KMS-11 (cell line): ENCODE results near the gene PTGES3L.
"Not testable (repeated sequence)": the region's sequence is repeated elsewhere in the genome, so short reads cannot be mapped to it uniquely, and the experiment has no call there.

Experiments used
- H2AFZ ChIP-seq: fragments of 200-600 bp; sonication (generic); 2 replicates; pipeline ENCODE4 v1.6.1; 2016; ENCODE audit warnings: antibody characterized with exemption, mixed run types, low read depth
- H3K27ac ChIP-seq: fragments of 200-600 bp; sonication (generic); 2 replicates; pipeline ENCODE4 v1.6.1; 2016; ENCODE audit warnings: mild to moderate bottlenecking, mixed run types
- H3K27me3 ChIP-seq: fragments of 200-600 bp; sonication (generic); 2 replicates; pipeline ENCODE4 v1.6.1; 2017; ENCODE audit warnings: mild to moderate bottlenecking, low read depth, mixed run types, moderate library complexity; ENCODE audit not compliant: insufficient read depth
- H3K36me3 ChIP-seq: fragments of 200-600 bp; sonication (generic); 2 replicates; pipeline ENCODE4 v1.6.1; 2017; ENCODE audit warnings: mild to moderate bottlenecking, mixed run types; ENCODE audit not compliant: insufficient read depth
- H3K4me1 ChIP-seq: fragments of 200-600 bp; sonication (generic); 2 replicates; pipeline ENCODE4 v1.6.1; 2016; ENCODE audit warnings: mild to moderate bottlenecking, low read depth, mixed run types; ENCODE audit not compliant: poor library complexity, severe bottlenecking
- H3K4me2 ChIP-seq: fragments of 200-600 bp; sonication (generic); 2 replicates; pipeline ENCODE4 v1.7.0; 2016; ENCODE audit warnings: mild to moderate bottlenecking, mixed run types
- H3K4me3 ChIP-seq: fragments of 200-600 bp; sonication (generic); IDR thresholded peaks from 2 replicates; pipeline ENCODE4 v1.6.1; 2017; ENCODE audit warnings: low read depth, low read length, mixed read lengths; ENCODE audit not compliant: insufficient read depth
- H3K79me2 ChIP-seq: fragments of 200-600 bp; sonication (generic); 2 replicates; pipeline ENCODE4 v1.6.1; 2016; ENCODE audit warnings: low read depth, mixed run types; ENCODE audit not compliant: insufficient read depth
- H3K9ac ChIP-seq: fragments of 200-600 bp; sonication (generic); 2 replicates; pipeline ENCODE4 v1.6.1; 2016; ENCODE audit warnings: mild to moderate bottlenecking, mixed run types
- H4K20me1 ChIP-seq: fragments of 200-600 bp; sonication (generic); 2 replicates; pipeline ENCODE4 v1.6.1; 2016; ENCODE audit warnings: mild to moderate bottlenecking, mixed run types; ENCODE audit not compliant: insufficient read depth
- CTCF ChIP-seq: fragments of 200-600 bp; sonication (generic); conservative IDR thresholded peaks from 2 replicates; pipeline ENCODE4 v1.6.1; 2017; ENCODE audit warnings: low read depth, mild to moderate bottlenecking, antibody characterized with exemption, low read length, moderate library complexity, mixed read lengths

Gene PTGES3L

DNA sequence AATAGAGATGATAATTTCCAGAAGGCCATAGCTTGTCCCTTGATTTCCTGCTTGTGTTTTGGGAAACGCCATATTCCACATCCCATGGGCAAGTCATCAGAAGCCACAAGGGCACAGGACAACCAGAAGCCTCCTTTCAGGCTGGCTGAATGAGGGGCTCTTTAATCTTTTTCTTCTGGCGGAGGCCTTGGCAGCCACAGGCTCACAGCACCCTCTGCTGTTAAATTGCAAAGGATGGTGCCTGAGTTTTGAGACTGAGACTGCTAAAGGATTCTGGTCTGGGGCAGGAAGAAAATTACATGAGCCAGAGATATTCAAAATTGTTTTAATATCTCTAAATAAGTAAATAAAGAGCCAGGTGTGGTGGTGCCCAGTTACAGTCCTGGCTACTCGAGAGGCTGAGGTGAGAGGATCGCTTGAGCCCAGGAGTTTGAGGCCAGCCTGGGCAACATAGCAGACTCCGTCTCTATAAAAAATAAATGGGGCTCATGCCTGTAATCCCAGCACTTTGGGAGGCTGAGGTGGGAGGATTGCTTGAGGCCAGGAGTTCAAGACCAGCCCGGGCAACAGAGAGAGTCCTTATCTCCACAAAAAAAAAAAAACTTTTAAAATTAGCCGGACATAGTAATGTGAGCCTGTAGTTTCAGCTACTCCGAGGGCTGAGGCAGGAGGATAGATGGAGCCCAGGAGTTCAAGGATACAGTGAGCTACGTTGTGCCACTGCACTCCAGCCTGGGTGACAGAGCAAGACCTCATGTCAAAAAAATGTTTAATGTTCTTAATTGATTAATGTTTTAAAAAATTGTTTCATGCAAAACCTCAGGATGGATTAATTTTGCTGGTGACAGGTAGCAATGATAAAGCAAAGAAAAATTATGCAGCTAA lies 41.9 kb downstream of the PTGES3L start:
- H3K27ac ChIP-seq = no peak overlapping the region
- H3K9ac ChIP-seq = no peak overlapping the region
- no peaks in the 10 kb centered on the region for H3K27me3 ChIP-seq
- peak; percentile 65 for TF ChIP-seq CTCF
- no peaks in the 10 kb centered on the region for H3K4me1 ChIP-seq
- H2AFZ ChIP-seq = no peak overlapping the region
- H3K4me2 ChIP-seq = no peak overlapping the region
- H3K79me2 ChIP-seq = no peaks in the 10 kb centered on the region
- no peak overlapping the region for H3K4me3 ChIP-seq
- no peaks in the 10 kb centered on the region for H3K36me3 ChIP-seq
- no peaks in the 10 kb centered on the region for H4K20me1 ChIP-seq

DNA sequence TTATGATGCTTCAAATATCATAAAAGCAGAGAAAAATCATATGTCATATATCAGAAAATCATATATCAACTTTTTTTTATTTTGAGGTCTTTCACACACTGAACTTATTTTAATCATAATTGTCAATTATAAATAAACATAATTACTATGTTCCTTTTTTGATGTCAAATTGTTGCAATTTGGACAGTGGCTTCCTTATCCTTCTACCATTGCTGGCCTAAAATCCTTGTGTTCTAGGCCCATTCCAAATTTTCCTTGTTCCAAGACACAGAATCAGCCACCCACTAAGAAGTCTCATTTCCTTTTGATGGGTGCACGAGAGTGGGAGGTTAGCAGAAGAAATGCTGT lies 50.4 kb downstream of the PTGES3L start:
- Histone ChIP-seq H3K36me3 (no peaks in the 10 kb centered on the region), H3K9ac (no peak overlapping the region), H2AFZ (no peak overlapping the region), H3K4me2 (no peak overlapping the region), H3K27me3 (no peaks in the 10 kb centered on the region), H3K79me2 (no peaks in the 10 kb centered on the region), H3K27ac (no peak overlapping the region; the same call in 1 of the 2 replicates), H3K4me1 (peaks cover 26% of the 10 kb centered on the region), H4K20me1 (no peaks in the 10 kb centered on the region), H3K4me3 (no peak overlapping the region)
- peak; percentile 25 for TF ChIP-seq CTCF

DNA sequence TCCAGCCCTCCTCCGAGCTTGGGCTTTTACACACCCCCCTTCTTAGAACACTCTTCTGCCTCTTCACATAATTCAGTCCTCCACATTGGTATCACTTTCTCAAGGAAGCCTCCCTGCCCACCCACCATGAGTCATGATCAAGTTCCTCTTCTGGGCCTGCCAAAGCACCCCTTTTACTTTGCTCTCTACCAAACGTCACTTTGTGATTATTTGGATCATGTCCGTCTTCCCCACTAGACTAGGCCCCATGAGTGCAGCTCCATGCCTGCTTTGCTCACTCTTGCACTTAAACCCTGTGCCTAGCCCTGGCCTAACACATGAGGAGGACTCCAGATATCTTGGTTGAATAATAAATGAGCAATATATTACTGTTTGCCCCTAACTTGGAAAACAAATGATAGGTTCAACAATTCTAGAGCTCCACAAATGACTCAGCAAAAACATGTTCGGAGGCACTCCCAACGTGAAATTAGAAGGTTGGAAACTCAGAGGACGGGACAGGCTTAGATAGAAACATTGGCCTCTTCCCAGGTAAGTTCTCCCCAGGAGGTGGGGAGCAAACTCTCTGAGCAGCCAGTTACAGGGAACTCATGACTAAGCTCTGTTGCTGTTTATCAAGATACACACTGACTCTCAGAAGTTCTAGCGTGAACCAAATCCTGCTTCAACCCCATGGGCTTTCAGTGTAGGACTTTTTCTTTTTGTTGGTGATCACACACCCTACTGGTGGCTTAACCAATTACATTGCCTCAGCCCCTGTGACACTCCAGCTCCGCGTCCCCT lies 51.0 kb downstream of the PTGES3L start:
- Histone ChIP-seq H3K79me2 (no peaks in the 10 kb centered on the region), H3K27ac (peak overlapping the region; percentile 62), H4K20me1 (no peaks in the 10 kb centered on the region), H3K4me1 (peaks cover 26% of the 10 kb centered on the region), H3K9ac (peak overlapping the region; percentile 30; the same call in 1 of the 2 replicates), H3K36me3 (no peaks in the 10 kb centered on the region), H3K27me3 (no peaks in the 10 kb centered on the region), H3K4me3 (no peak overlapping the region), H2AFZ (peak overlapping the region; percentile 64; the same call in 1 of the 2 replicates), H3K4me2 (peak overlapping the region; percentile 50)
- TF ChIP-seq CTCF = peak; percentile 82

DNA sequence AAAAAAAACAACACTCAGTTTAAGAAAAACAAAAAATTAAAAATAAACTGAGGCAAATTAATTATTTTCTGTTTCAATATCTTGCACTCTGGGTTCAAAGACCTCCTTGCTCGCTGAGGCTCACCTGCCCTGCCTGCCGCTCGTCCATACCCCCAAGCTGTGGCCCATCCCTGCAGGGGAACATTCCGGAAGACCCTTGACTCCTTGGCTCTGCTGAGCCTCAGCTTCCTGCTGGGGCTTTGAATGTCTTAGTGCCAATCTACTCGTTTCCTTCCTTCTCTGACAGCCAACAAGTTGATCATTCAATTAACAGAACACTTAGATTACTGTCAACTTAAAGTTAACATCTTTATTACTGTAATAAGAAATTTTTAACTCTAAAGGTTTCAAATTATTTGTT lies 55.0 kb downstream of the PTGES3L start:
- no peak for TF ChIP-seq CTCF
- Histone ChIP-seq H3K4me2 (no peak overlapping the region), H3K79me2 (no peaks in the 10 kb centered on the region)

DNA sequence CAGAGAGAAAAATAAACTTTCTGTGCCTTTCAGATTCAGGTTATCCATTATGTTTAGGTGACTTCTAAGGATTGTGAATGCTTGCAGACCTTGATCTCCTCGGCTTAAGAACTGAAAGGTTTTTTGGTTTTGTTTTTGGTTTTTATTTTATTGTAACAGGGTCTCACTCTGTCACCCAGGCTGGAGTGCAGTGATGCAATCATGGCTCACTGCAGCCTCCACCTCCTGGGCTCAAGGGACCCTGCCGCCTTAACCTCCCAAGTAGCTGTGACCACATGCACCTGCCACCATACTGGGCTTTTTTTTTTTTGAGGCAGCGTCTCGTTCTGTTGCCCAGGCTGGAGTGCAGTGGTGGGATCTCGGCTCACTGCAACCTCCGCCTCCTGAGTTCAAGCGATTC lies 56.4 kb downstream of the PTGES3L start:
- H3K4me2 ChIP-seq, H2AFZ ChIP-seq, H3K79me2 ChIP-seq, H4K20me1 ChIP-seq, H3K4me3 ChIP-seq, H3K9ac ChIP-seq, H3K27me3 ChIP-seq, H3K27ac ChIP-seq, H3K36me3 ChIP-seq: not testable (repeated sequence)
- H3K4me1 ChIP-seq = peaks cover 37% of the 10 kb centered on the region

More for the DNA sequence above, 55.0 kb downstream of the PTGES3L start:
- Histone ChIP-seq H3K9ac (no peak overlapping the region), H3K36me3 (no peaks in the 10 kb centered on the region), H4K20me1 (no peaks in the 10 kb centered on the region), H3K4me3 (no peak overlapping the region), H3K27me3 (no peaks in the 10 kb centered on the region), H3K4me1 (peaks cover 36% of the 10 kb centered on the region), H2AFZ (no peak overlapping the region), H3K27ac (no peak overlapping the region)
